ENCODE measurements around the gene CR1L.
"Not testable (repeated sequence)": the region's sequence is repeated elsewhere in the genome, so short reads cannot be mapped to it uniquely, and the experiment has no call there.

The CR1L gene

GRCh38 chr1:207690551-207690950 is 45.6 kb downstream of the CR1L start:
- not testable (repeated sequence) for DNase-seq

GRCh38 chr1:207691010-207691409 is 46.1 kb downstream of the CR1L start:
- DNase-seq: no peak

- DNase-seq: peak; percentile 35
Observed at GRCh38 chr1:207691841-207692240, 46.9 kb downstream of the CR1L start.

GRCh38 chr1:207692291-207692690 is 47.4 kb downstream of the CR1L start:
- not testable (repeated sequence) for DNase-seq

GRCh38 chr1:207695891-207696290 is 51.0 kb downstream of the CR1L start:
- no peak for DNase-seq

- peak; percentile 45 for DNase-seq
Observed at GRCh38 chr1:207698822-207699483, 54.0 kb downstream of the CR1L start.

- DNase-seq: no peak
Observed at GRCh38 chr1:207702317-207702716, 57.4 kb downstream of the CR1L start.

GRCh38 chr1:207703712-207704111 is 58.8 kb downstream of the CR1L start:
- DNase-seq: no peak

GRCh38 chr1:207708004-207708403 is 63.1 kb downstream of the CR1L start:
- not testable (repeated sequence) for DNase-seq

GRCh38 chr1:207711285-207711684 is 66.4 kb downstream of the CR1L start:
- DNase-seq: no peak

- DNase-seq: not testable (repeated sequence)
Observed at GRCh38 chr1:207712701-207713100, 67.8 kb downstream of the CR1L start.

GRCh38 chr1:207713529-207713928 is 68.6 kb downstream of the CR1L start:
- no peak for DNase-seq

GRCh38 chr1:207719234-207719633 is 74.3 kb downstream of the CR1L start:
- DNase-seq: no peak

- DNase-seq: not testable (repeated sequence)
Observed at GRCh38 chr1:207728200-207728858, 83.4 kb downstream of the CR1L start.

- not testable (repeated sequence) for DNase-seq
Observed at GRCh38 chr1:207737503-207738157, 92.7 kb downstream of the CR1L start.

- DNase-seq: not testable (repeated sequence)
Observed at GRCh38 chr1:207738158-207738659, 93.3 kb downstream of the CR1L start.

GRCh38 chr1:207740207-207740606 is 95.3 kb downstream of the CR1L start:
- no peak for DNase-seq

- DNase-seq: no peak
Observed at GRCh38 chr1:207742850-207743555, 98.1 kb downstream of the CR1L start.

GRCh38 chr1:207744000-207744534 is 99.1 kb downstream of the CR1L start:
- DNase-seq: no peak

GRCh38 chr1:207745285-207745684 is 100.4 kb downstream of the CR1L start:
- DNase-seq: no peak

- no peak for DNase-seq
Observed at GRCh38 chr1:207745839-207746767, 101.2 kb downstream of the CR1L start.

Measured in amniotic stem cell (primary cell).